Testis (tissue), 3 donors: ENCODE data around the gene RUVBL1. TPM values are rescaled to one million over a fixed set of nuclear protein-coding genes. Genes with fewer than 3 reads are reported as not detected.

Experiments used
- DNase-seq: peaks from one replicate; pipeline ENCODE4 v3.0.0-alpha.2; 2019
- H3K27ac ChIP-seq, 2 donors: fragments of 200-600 bp; sonication (generic); one replicate each; pipeline ENCODE4 v1.5.1; 2019
- H3K27me3 ChIP-seq: fragments of 200-600 bp; sonication (generic); one replicate; pipeline ENCODE4 v1.5.1; 2019
- H3K36me3 ChIP-seq: fragments of 200-600 bp; sonication (generic); one replicate; pipeline ENCODE4 v1.5.1; 2017; ENCODE audit warnings: low read depth; ENCODE audit errors: missing control alignments
- H3K4me1 ChIP-seq: fragments of 200-600 bp; sonication (generic); one replicate; pipeline ENCODE4 v1.5.1; 2019
- H3K4me3 ChIP-seq, 2 donors: fragments of 200-600 bp; sonication (generic); one replicate each; pipeline ENCODE4 v1.5.1; 2017 to 2019
- H3K9me3 ChIP-seq: fragments of 200-600 bp; sonication (generic); one replicate; pipeline ENCODE4 v1.5.1; 2017
- CTCF ChIP-seq, 3 experiments: fragments of 450-650 bp in 2 of 3; fragments of 200-600 bp in 1 of 3; sonication (generic) in 1 of 3; IDR thresholded peaks; one replicate each; pipeline ENCODE4 v1.5.1; 2016 to 2019; ENCODE audit warnings: antibody characterized with exemption in 3 of 3, mild to moderate bottlenecking in 2 of 3, moderate library complexity in 1 of 3
- POLR2A ChIP-seq: fragments of 450-650 bp; IDR thresholded peaks from one replicate; pipeline ENCODE4 v1.6.1; 2017; ENCODE audit warnings: antibody characterized with exemption, mild to moderate bottlenecking, moderate library complexity
- WGBS, 2 donors: methylation state at CpG; one replicate each; pipeline ENCODE4 v1.1.5; 2018; 5-methylcytosine and 5-hydroxymethylcytosine counted together
- intact Hi-C: fragments of 100-400 bp; cut with DNase I; formaldehyde crosslinking; loops from one replicate; pipeline ENCODE4 v1.15.1; 2023; ENCODE audit warnings: low total_unique reads
- polyA plus RNA-seq: library from polyadenylated mRNA; stranded (reverse); fragments of 350-450 nt; fragmentation: Illumina TruSeq; extraction: RNeasy Lipid Tissue Mini Kit (QIAGEN cat#74804); gene quantifications from one replicate; pipeline ENCODE4 v1.2.3, GENCODE V29; 2014; ENCODE audit warnings: low read depth, low replicate concordance; ENCODE audit not compliant: insufficient read depth
- total RNA-seq, 2 donors: library from RNA; depleted of rRNA; stranded (reverse); fragments of >200 nt; gene quantifications; one replicate each; pipeline ENCODE4 v1.2.3, GENCODE V29; 2016

RUVBL1 gene
- total and polyA plus RNA-seq, 3 donors from 2014 or later = 42.9 to 70.1 (median 52.9) TPM

- intact Hi-C loops = no loop called here
- Histone ChIP-seq H3K27ac (peak overlapping the region in 1 of 2 donors; percentile 37), H3K36me3 (no peaks in the 10 kb centered on the region), H3K4me3 (no peak overlapping the region), H3K9me3 (no peaks in the 10 kb centered on the region), H3K27me3 (no peaks in the 10 kb centered on the region), H3K4me1 (peaks cover 27% of the 10 kb centered on the region)
- 66 to 68% methylated on average over 6 to 10 of the region's 10 CpGs for WGBS, 2 donors
- no peak for DNase-seq
- TF ChIP-seq POLR2A (no peak), CTCF (IDR thresholded peaks at IDR 0.05) (no peak)
Observed at GRCh38 chr3:128082546-128082945, 41.1 kb downstream of the RUVBL1 start.

- Histone ChIP-seq H3K27ac (no peak overlapping the region), H3K4me1 (peaks cover 27% of the 10 kb centered on the region), H3K4me3 (no peak overlapping the region), H3K27me3 (no peaks in the 10 kb centered on the region), H3K36me3 (no peaks in the 10 kb centered on the region), H3K9me3 (no peaks in the 10 kb centered on the region)
- no peak for TF ChIP-seq CTCF (IDR thresholded peaks at IDR 0.05)
- no peak for TF ChIP-seq POLR2A
- intact Hi-C loops = no loop called here
- WGBS, 2 donors = 95 to 100% methylated on average over 4 of the region's 4 CpGs
- DNase-seq = no peak
Observed at GRCh38 chr3:128081846-128082245, 41.8 kb downstream of the RUVBL1 start.

GRCh38 chr3:128081226-128081625, 42.4 kb downstream of the RUVBL1 start:
- Histone ChIP-seq H3K4me3 (no peak overlapping the region), H3K4me1 (peaks cover 27% of the 10 kb centered on the region), H3K27ac (no peak overlapping the region), H3K27me3 (no peaks in the 10 kb centered on the region), H3K36me3 (no peaks in the 10 kb centered on the region), H3K9me3 (no peaks in the 10 kb centered on the region)
- no peak for DNase-seq
- 83 to 85% methylated on average over 6 of the region's 6 CpGs for WGBS, 2 donors
- intact Hi-C loops = no loop called here
- no peak for TF ChIP-seq CTCF (IDR thresholded peaks at IDR 0.05)
- no peak for TF ChIP-seq POLR2A

GRCh38 chr3:128080323-128081080, 43.1 kb downstream of the RUVBL1 start:
- H3K4me1 ChIP-seq = peaks cover 32% of the 10 kb centered on the region
- WGBS, 2 donors = 87 to 88% methylated on average over 6 of the region's 6 CpGs
- TF ChIP-seq POLR2A (no peak), CTCF (IDR thresholded peaks at IDR 0.05) (no peak)

GRCh38 chr3:128079823-128080222, 43.8 kb downstream of the RUVBL1 start:
- DNase-seq = no peak
- 80 to 81% methylated on average over 9 of the region's 9 CpGs for WGBS, 2 donors
- no peak overlapping the region for H3K4me3 ChIP-seq
- peaks cover 34% of the 10 kb centered on the region for H3K4me1 ChIP-seq
- intact Hi-C loops = loop anchor here (10.0 kb wide), 1 partner anchor 415 kb away; the partner anchor contains the start of gene GATA2
- H3K36me3 ChIP-seq = no peaks in the 10 kb centered on the region
- no peaks in the 10 kb centered on the region for H3K9me3 ChIP-seq
- H3K27ac ChIP-seq = no peak overlapping the region
- TF ChIP-seq POLR2A = no peak
- no peaks in the 10 kb centered on the region for H3K27me3 ChIP-seq

More at GRCh38 chr3:128080323-128081080, 43.1 kb downstream of the RUVBL1 start:
- DNase-seq = no peak
- H3K9me3 ChIP-seq = no peaks in the 10 kb centered on the region
- no peak overlapping the region for H3K4me3 ChIP-seq
- intact Hi-C loops = no loop called here
- no peaks in the 10 kb centered on the region for H3K36me3 ChIP-seq
- no peaks in the 10 kb centered on the region for H3K27me3 ChIP-seq
- no peak overlapping the region for H3K27ac ChIP-seq
